ENCODE measurements around the gene PCSK4. TPM values are rescaled to one million over a fixed set of nuclear protein-coding genes. Genes with fewer than 3 reads are reported as not detected.
"Not testable (repeated sequence)": the region's sequence is repeated elsewhere in the genome, so short reads cannot be mapped to it uniquely, and the experiment has no call there.

PCSK4 gene
- total RNA-seq, 1 experiment from 2014 or later = 3.9 TPM

GRCh38 chr19:1441022-1441426 lies 49.1 kb downstream of the PCSK4 start:
- H3K27ac ChIP-seq (ENCODE audit: low read length) = no peak overlapping the region
- ChIA-PET POLR2A (ENCODE audit: unreplicated experiment) (no interaction called here), CTCF (no interaction called here)
- H3K4me3 ChIP-seq (ENCODE audit: low read length) = peak overlapping the region; percentile 78; the same call in 1 of the 2 replicates
- no peaks in the 10 kb centered on the region for H3K9me3 ChIP-seq (ENCODE audit: low read length)
- peaks cover 37% of the 10 kb centered on the region for H3K79me2 ChIP-seq (ENCODE audit: low read length)
- intact Hi-C loops (cut with micrococcal nuclease) = no loop called here
- no peak for DNase-seq
- peaks cover 31% of the 10 kb centered on the region for H4K20me1 ChIP-seq (ENCODE audit: low read length)
- peaks cover 6% of the 10 kb centered on the region for H3F3A ChIP-seq (ENCODE audit: low read length, unreplicated experiment)
- H3K36me3 ChIP-seq (ENCODE audit: low read depth, low read length) = peaks cover 30% of the 10 kb centered on the region
- no peak overlapping the region for H2AFZ ChIP-seq (ENCODE audit: low read length)
- peaks cover 19% of the 10 kb centered on the region for H3K4me1 ChIP-seq (ENCODE audit: insufficient read depth, low read length)
- TF ChIP-seq, protein P1, sequence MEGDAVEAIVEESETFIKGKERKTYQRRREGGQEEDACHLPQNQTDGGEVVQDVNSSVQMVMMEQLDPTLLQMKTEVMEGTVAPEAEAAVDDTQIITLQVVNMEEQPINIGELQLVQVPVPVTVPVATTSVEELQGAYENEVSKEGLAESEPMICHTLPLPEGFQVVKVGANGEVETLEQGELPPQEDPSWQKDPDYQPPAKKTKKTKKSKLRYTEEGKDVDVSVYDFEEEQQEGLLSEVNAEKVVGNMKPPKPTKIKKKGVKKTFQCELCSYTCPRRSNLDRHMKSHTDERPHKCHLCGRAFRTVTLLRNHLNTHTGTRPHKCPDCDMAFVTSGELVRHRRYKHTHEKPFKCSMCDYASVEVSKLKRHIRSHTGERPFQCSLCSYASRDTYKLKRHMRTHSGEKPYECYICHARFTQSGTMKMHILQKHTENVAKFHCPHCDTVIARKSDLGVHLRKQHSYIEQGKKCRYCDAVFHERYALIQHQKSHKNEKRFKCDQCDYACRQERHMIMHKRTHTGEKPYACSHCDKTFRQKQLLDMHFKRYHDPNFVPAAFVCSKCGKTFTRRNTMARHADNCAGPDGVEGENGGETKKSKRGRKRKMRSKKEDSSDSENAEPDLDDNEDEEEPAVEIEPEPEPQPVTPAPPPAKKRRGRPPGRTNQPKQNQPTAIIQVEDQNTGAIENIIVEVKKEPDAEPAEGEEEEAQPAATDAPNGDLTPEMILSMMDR (conservative IDR thresholded peaks at IDR 0.05; ENCODE audit: low read depth, low read length) = no peak
- TF ChIP-seq EZH2phosphoT487 (IDR thresholded peaks at IDR 0.05; ENCODE audit: borderline replicate concordance, low read length) (no peak), EZH2 (IDR thresholded peaks at IDR 0.05; ENCODE audit: low read length, unreplicated experiment) (no peak)
- no peaks in the 10 kb centered on the region for H3K27me3 ChIP-seq (ENCODE audit: low read length)
- ATAC-seq = no peak
- no peaks in the 10 kb centered on the region for H3K9me2 ChIP-seq (replicated peaks; ENCODE audit: low read length)
- peak overlapping the region; percentile 95; the same call in 1 of the 2 replicates for H3K4me2 ChIP-seq (ENCODE audit: low read length)
- H3K9ac ChIP-seq (ENCODE audit: low read length) = no peak overlapping the region
- no TSS peak for BruUV-seq (replicated peaks)

DNA sequence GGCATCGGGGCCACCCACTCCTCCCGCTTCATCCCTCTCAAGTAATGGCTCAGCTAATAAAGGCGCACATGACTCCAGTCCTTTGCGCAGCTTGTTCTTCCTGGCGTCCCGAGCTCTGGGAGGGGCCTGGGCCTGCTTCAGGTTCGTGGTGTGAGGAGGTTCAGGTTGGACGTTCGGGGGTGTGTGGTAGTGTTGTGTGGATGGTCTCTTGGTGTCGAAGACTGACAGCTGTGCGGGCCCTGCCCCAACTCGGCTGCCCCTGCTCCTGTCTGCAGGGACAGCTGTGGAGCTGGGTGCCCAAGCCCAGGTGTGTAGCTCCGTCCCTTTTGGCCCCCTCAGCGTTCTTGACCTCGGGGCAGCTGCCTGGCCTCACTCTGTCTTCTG lies 49.7 kb downstream of the PCSK4 start:
- H3K27me3 ChIP-seq (ENCODE audit: low read length) = no peaks in the 10 kb centered on the region
- intact Hi-C loops (cut with micrococcal nuclease) = no loop called here
- peaks cover 30% of the 10 kb centered on the region for H3K36me3 ChIP-seq (ENCODE audit: low read depth, low read length)
- POLR2A ChIA-PET (ENCODE audit: unreplicated experiment) = interaction anchor here (0.6 kb wide), 1 partner anchor 23 kb away, joined by 6 read pairs; no protein-coding TSS in a partner anchor
- TF ChIP-seq EZH2phosphoT487 (IDR thresholded peaks at IDR 0.05; ENCODE audit: borderline replicate concordance, low read length) (no peak), EZH2 (IDR thresholded peaks at IDR 0.05; ENCODE audit: low read length, unreplicated experiment) (no peak)
- TF ChIP-seq, protein P1 (conservative IDR thresholded peaks at IDR 0.05; ENCODE audit: low read depth, low read length) = no peak
- H3K9ac ChIP-seq (ENCODE audit: low read length) = no peak overlapping the region
- H3K79me2 ChIP-seq (ENCODE audit: low read length) = peaks cover 37% of the 10 kb centered on the region
- H2AFZ ChIP-seq (ENCODE audit: low read length) = no peak overlapping the region
- peak overlapping the region; percentile 78 for H3K4me3 ChIP-seq (ENCODE audit: low read length)
- peak overlapping the region; percentile 95 for H3K4me2 ChIP-seq (ENCODE audit: low read length)
- H4K20me1 ChIP-seq (ENCODE audit: low read length) = peaks cover 31% of the 10 kb centered on the region
- H3F3A ChIP-seq (ENCODE audit: low read length, unreplicated experiment) = peaks cover 6% of the 10 kb centered on the region
- H3K4me1 ChIP-seq (ENCODE audit: insufficient read depth, low read length) = peaks cover 19% of the 10 kb centered on the region
- DNase-seq = no peak
- CTCF ChIA-PET = no interaction called here
- BruUV-seq (replicated peaks) = no TSS peak
- H3K27ac ChIP-seq (ENCODE audit: low read length) = no peak overlapping the region
- H3K9me2 ChIP-seq (replicated peaks; ENCODE audit: low read length) = no peaks in the 10 kb centered on the region
- H3K9me3 ChIP-seq (ENCODE audit: low read length) = no peaks in the 10 kb centered on the region
- no peak for ATAC-seq

- POLR2A ChIA-PET (ENCODE audit: unreplicated experiment) = interaction anchor here (0.6 kb wide), 1 partner anchor 24 kb away, joined by 6 read pairs; no protein-coding TSS in a partner anchor
- DNase-seq; H3K9me2 ChIP-seq (replicated peaks; ENCODE audit: low read length); H3K9me3 ChIP-seq (ENCODE audit: low read length); H2AFZ ChIP-seq (ENCODE audit: low read length); H3F3A ChIP-seq (ENCODE audit: low read length, unreplicated experiment); BruUV-seq (replicated peaks); H3K27ac ChIP-seq (ENCODE audit: low read length); H3K27me3 ChIP-seq (ENCODE audit: low read length); CTCF ChIA-PET; intact Hi-C loops (cut with micrococcal nuclease): not testable (repeated sequence)
- peaks cover 30% of the 10 kb centered on the region for H3K36me3 ChIP-seq (ENCODE audit: low read depth, low read length)
- peaks cover 19% of the 10 kb centered on the region for H3K4me1 ChIP-seq (ENCODE audit: insufficient read depth, low read length)
- H3K4me2 ChIP-seq (ENCODE audit: low read length) = peak overlapping the region; percentile 95
- ATAC-seq = 0 out of 2 replicates have a peak, but pooled peaks have one; percentile 7
- peak overlapping the region; percentile 100 for H3K9ac ChIP-seq (ENCODE audit: low read length)
- H3K4me3 ChIP-seq (ENCODE audit: low read length) = peak overlapping the region; percentile 78
- H3K79me2 ChIP-seq (ENCODE audit: low read length) = peaks cover 37% of the 10 kb centered on the region
- H4K20me1 ChIP-seq (ENCODE audit: low read length) = peaks cover 31% of the 10 kb centered on the region
Observed at GRCh38 chr19:1439525-1440417, 50.4 kb downstream of the PCSK4 start.
